Aorta (tissue), 5 donors: Measurements from ENCODE around the gene UTP11. TPM values are rescaled to one million over a fixed set of nuclear protein-coding genes. Genes with fewer than 3 reads are reported as not detected.
"Not testable (repeated sequence)": the region's sequence is repeated elsewhere in the genome, so short reads cannot be mapped to it uniquely, and the experiment has no call there.

Experiments
- ATAC-seq: fragments of 200-7000 bp; cut with Tn5 transposase; one replicate; pipeline ENCODE4 v1.9.1; 2022; ENCODE audit warnings: moderate library complexity; ENCODE audit not compliant: low FRiP score
- DNase-seq, 2 donors: peaks; one replicate each; pipeline ENCODE4 v3.0.0-alpha.2; 2020
- H3K27ac ChIP-seq, 2 donors: one replicate each; pipeline ENCODE4 v1.5.1; 2013; ENCODE audit warnings: low read length in 2 of 2, mild to moderate bottlenecking in 2 of 2, moderate library complexity in 2 of 2, control low read depth in 1 of 2, inconsistent platforms in 1 of 2, low read depth in 1 of 2
- H3K27me3 ChIP-seq, 2 donors: one replicate each; pipeline ENCODE4 v1.6.1; 2013; ENCODE audit warnings: control low read depth in 1 of 2, low read length in 1 of 2, mild to moderate bottlenecking in 1 of 2, moderate library complexity in 1 of 2; ENCODE audit not compliant: insufficient read depth in 2 of 2, control insufficient read depth in 1 of 2
- H3K36me3 ChIP-seq, 2 donors: one replicate each; pipeline ENCODE4 v1.6.1; 2013; ENCODE audit warnings: control low read depth in 1 of 2, low read length in 1 of 2, mild to moderate bottlenecking in 1 of 2; ENCODE audit not compliant: insufficient read depth in 2 of 2, control insufficient read depth in 1 of 2
- H3K4me1 ChIP-seq, 2 donors: one replicate each; pipeline ENCODE4 v1.6.1; 2013; ENCODE audit warnings: low read length in 2 of 2, control low read depth in 1 of 2, mild to moderate bottlenecking in 1 of 2, moderate library complexity in 1 of 2; ENCODE audit not compliant: insufficient read depth in 2 of 2, control insufficient read depth in 1 of 2
- H3K4me3 ChIP-seq, 2 donors: one replicate each; pipeline ENCODE4 v1.5.1; 2013; ENCODE audit warnings: low read length in 2 of 2, control low read depth in 1 of 2, mild to moderate bottlenecking in 1 of 2
- H3K9me3 ChIP-seq: one replicate; pipeline ENCODE4 v1.6.1; 2013; ENCODE audit warnings: mild to moderate bottlenecking, low read length; ENCODE audit not compliant: control insufficient read depth
- WGBS, 2 donors: extraction: QIAGEN DNeasy Blood & Tissue Kit; methylation state at CpG; one replicate each; pipeline ENCODE4 v1.1.7; 2013; 5-methylcytosine and 5-hydroxymethylcytosine counted together
- intact Hi-C, 2 donors: fragments of 100-400 bp; cut with DNase I; formaldehyde crosslinking; loops; one replicate each; pipeline versions ENCODE4 v1.14.2 to v1.15.0; 2022
- polyA plus RNA-seq, 2 donors: library from polyadenylated mRNA; stranded (reverse); fragments of 200-250 nt; gene quantifications; one replicate each; pipeline ENCODE4 v1.2.3, GENCODE V29; 2013
- total RNA-seq, 2 donors: library from RNA; stranded (reverse); fragmentation: NEBNext Ultra II Directional; extraction: Animal tissue kit (Norgen Biotek cat#: 25700); gene quantifications; one replicate each; pipeline ENCODE4 v1.2.1, GENCODE V29; 2021
- donor health status: healthy with polysubstance abuse.
- donor health status: Bipolar disorder and iron deficiency.
- donor health status: DM: no; HTN: no; CAD: no.
- donor health status: DM: no; HTN: no; CAD: no.
- donor health status: DM: yes; HTN: yes; CAD: no.

The UTP11 gene
- total and polyA plus RNA-seq, 4 donors: 24.2 to 29.9 (median 28.6) TPM

DNA sequence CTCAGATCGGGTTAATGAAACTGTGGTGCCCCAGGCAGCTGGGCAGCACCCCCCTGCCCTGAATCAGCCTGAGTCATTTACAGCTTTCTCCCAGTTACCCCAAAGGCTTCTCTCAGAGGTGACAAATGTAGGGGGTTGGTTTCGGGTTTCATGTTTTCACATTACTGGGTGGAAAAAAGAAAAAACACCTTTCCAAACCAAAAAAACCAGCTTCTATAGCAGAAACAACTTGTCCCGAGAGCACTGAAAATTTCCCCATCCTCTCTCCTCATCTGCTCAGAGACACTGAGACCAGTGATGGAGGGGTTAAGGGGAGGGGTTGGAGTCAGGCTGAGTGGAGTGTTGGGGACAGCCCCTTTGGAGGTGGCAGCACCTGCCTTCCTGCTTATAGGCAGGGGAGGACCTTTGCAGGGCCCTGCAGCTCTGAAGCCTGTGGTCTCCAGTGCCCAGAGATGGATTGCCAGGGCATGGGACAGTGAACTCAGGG is 15.6 kb downstream of the UTP11 start:
- Histone ChIP-seq H3K27me3 (no peaks in the 10 kb centered on the region), H3K36me3 (peaks cover 3 to 6% of the 10 kb centered on the region in 2 donors), H3K4me1 (no peaks in the 10 kb centered on the region), H3K27ac (no peak overlapping the region), H3K4me3 (no peak overlapping the region), H3K9me3 (no peaks in the 10 kb centered on the region)
- WGBS, 2 donors: 64% methylated on average over 3 of the region's 3 CpGs
- DNase-seq (no peak), ATAC-seq (no peak)
- intact Hi-C loops: loop anchor here in 1 of 2 donors (10.0 kb wide), 1 partner anchor 807 kb away; no protein-coding TSS in a partner anchor

DNA sequence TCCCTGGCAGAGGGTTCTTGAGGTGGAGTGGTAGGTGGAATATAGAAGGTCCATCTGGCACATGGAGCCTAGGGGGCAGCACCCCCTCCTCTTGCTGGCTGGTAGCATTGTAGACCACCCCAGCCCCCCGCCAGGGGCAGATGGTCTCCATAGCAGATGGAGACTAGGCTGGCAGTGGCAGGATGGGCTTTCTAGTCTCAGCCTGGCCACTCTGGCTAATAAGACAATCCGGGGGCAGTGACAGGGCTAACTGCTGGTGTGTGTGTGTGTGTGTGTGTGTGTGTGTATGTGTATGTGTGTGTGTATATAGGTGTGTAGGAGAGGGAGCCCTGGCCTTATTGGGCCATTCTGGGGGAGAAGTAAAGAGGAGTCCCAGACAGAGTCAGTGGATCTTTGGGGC is 16.1 kb downstream of the UTP11 start:
- no peak for ATAC-seq
- H3K9me3 ChIP-seq: no peaks in the 10 kb centered on the region
- no peak overlapping the region for H3K27ac ChIP-seq
- no peak overlapping the region for H3K4me3 ChIP-seq
- no peaks in the 10 kb centered on the region for H3K27me3 ChIP-seq
- intact Hi-C loops: loop anchor here in 1 of 2 donors (10.0 kb wide), 1 partner anchor 806 kb away; no protein-coding TSS in a partner anchor
- H3K4me1 ChIP-seq: no peaks in the 10 kb centered on the region
- WGBS, 2 donors: 59 to 63% methylated on average over 2 of the region's 2 CpGs
- H3K36me3 ChIP-seq: peaks cover 3 to 6% of the 10 kb centered on the region in 2 donors
- no peak for DNase-seq

DNA sequence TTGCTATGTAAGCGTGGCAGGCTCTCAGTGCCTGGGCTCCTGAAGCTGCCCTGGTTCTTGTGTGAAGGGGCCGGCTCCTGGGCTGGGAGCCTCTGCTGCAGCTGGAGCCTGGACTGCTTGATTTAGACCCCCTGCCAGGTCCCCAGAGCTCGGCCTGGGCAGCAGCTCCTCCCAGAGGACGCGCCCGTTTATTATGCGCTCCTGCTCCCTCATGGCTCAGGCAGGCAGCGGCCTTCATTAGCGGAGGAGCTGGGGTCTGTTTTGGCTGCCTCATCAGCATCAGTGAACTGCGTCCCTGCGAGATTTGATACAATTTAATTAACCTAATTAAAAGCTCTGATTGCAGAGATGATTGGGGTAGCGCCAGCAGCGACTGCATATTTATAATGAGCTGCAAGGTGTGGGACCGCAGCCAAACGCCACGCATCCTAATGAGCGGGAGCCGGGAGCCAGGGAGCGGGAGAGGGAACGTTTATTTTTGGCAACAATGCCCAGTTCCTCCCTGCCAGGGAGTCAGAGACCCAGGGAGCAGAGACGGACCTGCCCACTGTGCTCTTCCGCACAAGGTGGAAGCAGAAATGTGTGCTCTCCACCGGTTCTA is 16.6 kb downstream of the UTP11 start:
- Histone ChIP-seq H3K4me1 (no peaks in the 10 kb centered on the region), H3K27ac (no peak overlapping the region), H3K4me3 (no peak overlapping the region), H3K9me3 (no peaks in the 10 kb centered on the region), H3K36me3 (peaks cover 3 to 6% of the 10 kb centered on the region in 2 donors), H3K27me3 (no peaks in the 10 kb centered on the region)
- intact Hi-C loops: loop anchor here in 1 of 2 donors (10.0 kb wide), 1 partner anchor 806 kb away; no protein-coding TSS in a partner anchor
- no peak for DNase-seq
- ATAC-seq: no peak
- 9 to 12% methylated on average over 23 of the region's 23 CpGs for whole genome bisulfite sequencing, 2 donors

- H3K27me3 ChIP-seq: no peaks in the 10 kb centered on the region
- H3K27ac ChIP-seq: no peak overlapping the region
- intact Hi-C loops: loop anchor here in 1 of 2 donors (10.0 kb wide), 1 partner anchor 805 kb away; no protein-coding TSS in a partner anchor
- DNase-seq: peak in 1 of 2 donors; percentile 38
- H3K4me1 ChIP-seq: no peaks in the 10 kb centered on the region
- no peak overlapping the region for H3K4me3 ChIP-seq
- no peaks in the 10 kb centered on the region for H3K9me3 ChIP-seq
- peaks cover 2 to 5% of the 10 kb centered on the region in 2 donors for H3K36me3 ChIP-seq
- peak; percentile 24 for ATAC-seq
- 17 to 19% methylated on average over 11 to 12 of the region's 12 CpGs for WGBS, 2 donors
Measured at GRCh38 chr1:38029685-38030511, 17.4 kb downstream of the UTP11 start.

GRCh38 chr1:38030596-38031512 is 18.3 kb downstream of the UTP11 start:
- Histone ChIP-seq H3K4me3 (no peak overlapping the region), H3K27me3 (no peaks in the 10 kb centered on the region), H3K36me3 (no peaks in the 10 kb centered on the region), H3K4me1 (no peaks in the 10 kb centered on the region), H3K27ac (no peak overlapping the region), H3K9me3 (no peaks in the 10 kb centered on the region)
- intact Hi-C loops: no loop called here
- WGBS, 2 donors: 79 to 82% methylated on average over 17 of the region's 17 CpGs
- DNase-seq (no peak), ATAC-seq (no peak)

GRCh38 chr1:38031513-38031866 is 19.0 kb downstream of the UTP11 start:
- ATAC-seq (no peak), DNase-seq (no peak)
- no peaks in the 10 kb centered on the region for H3K36me3 ChIP-seq
- H3K9me3 ChIP-seq: no peaks in the 10 kb centered on the region
- no peak overlapping the region for H3K27ac ChIP-seq
- no peaks in the 10 kb centered on the region for H3K4me1 ChIP-seq
- H3K27me3 ChIP-seq: no peaks in the 10 kb centered on the region
- H3K4me3 ChIP-seq: no peak overlapping the region
- 65 to 74% methylated on average over 4 of the region's 4 CpGs for WGBS, 2 donors
- intact Hi-C loops: no loop called here

DNA sequence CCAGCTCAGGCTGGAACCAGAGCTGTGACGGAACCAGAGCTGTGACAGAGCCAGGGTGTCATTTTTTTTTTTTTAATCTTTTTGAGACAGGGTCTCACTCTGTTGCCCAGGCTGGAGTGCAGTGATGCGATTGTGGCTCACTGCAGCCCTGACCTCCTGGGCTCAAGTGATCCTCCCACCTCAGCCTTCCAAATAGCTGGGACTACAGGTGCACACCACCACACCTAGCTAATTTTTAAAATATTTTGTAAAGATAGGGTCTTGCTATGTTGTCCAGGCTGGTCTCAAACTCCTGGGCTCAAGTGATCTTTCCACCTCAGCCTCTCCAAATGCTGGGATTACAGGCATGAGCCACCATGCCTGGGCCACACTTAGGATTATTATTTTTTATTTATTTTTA is 20.5 kb downstream of the UTP11 start:
- DNase-seq, H3K36me3 ChIP-seq, H3K9me3 ChIP-seq, H3K27ac ChIP-seq, H3K4me3 ChIP-seq, ATAC-seq, H3K27me3 ChIP-seq, intact Hi-C loops, H3K4me1 ChIP-seq: not testable (repeated sequence)
- WGBS, 2 donors: 91 to 92% methylated on average over 2 of the region's 2 CpGs

DNA sequence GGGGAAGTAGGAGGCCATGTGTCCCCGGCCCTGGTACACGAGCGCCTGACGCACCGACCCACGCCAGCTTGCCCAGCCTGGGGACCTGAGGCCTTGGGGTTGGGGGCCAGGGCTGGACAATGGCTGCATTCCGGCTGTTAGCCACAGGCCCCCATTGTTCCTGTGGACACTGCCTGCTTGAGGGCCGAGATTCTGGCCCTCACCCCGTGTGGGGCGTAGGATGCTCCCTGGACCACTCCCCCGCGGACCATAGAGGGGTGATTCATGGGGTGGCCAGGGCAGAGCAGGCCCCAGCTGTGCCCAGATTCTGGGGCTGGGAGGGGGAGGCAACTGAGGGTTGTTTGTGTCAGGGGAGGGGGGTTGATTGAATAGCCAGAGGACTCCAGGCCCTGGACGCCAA is 22.3 kb downstream of the UTP11 start:
- H3K27ac ChIP-seq: no peak overlapping the region
- H3K4me3 ChIP-seq: no peak overlapping the region
- H3K27me3 ChIP-seq: no peaks in the 10 kb centered on the region
- intact Hi-C loops: no loop called here
- DNase-seq: no peak
- no peaks in the 10 kb centered on the region for H3K4me1 ChIP-seq
- 94% methylated on average over 13 of the region's 13 CpGs for WGBS, 2 donors
- H3K36me3 ChIP-seq: no peaks in the 10 kb centered on the region
- H3K9me3 ChIP-seq: no peaks in the 10 kb centered on the region
- peak; percentile 16 for ATAC-seq
